PC-3 (cell line): ENCODE results near the gene CFAP46. TPM values are rescaled to one million over a fixed set of nuclear protein-coding genes. Genes with fewer than 3 reads are reported as not detected.

Experiments
- ATAC-seq: fragments of 200-7000 bp; cut with Tn5 transposase; 2 replicates; pipeline ENCODE4 v1.9.1; 2020; ENCODE audit warnings: mild to moderate bottlenecking, moderate library complexity
- BruUV-seq: library from RNA; stranded (reverse); fragments of 400-500 nt; replicated peaks from 2 replicates; lab custom pipeline; 2021; lab: Mats Ljungman, UMichigan
- CTCF ChIA-PET: fragments of 300-600 bp; sonication (Branson Sonifier 250); formaldehyde crosslinking; loops from one replicate; lab custom pipeline; 2022; ENCODE audit warnings: antibody characterized with exemption; lab: Charles Lee
- POLR2A ChIA-PET: fragments of 300-600 bp; sonication (Branson Sonifier 250); formaldehyde crosslinking; loops from one replicate; lab custom pipeline; 2022; ENCODE audit warnings: antibody characterized with exemption; ENCODE audit not compliant: unreplicated experiment; lab: Charles Lee
- DNase-seq: peaks from one replicate; pipeline ENCODE4 v3.0.0-alpha.2; 2015
- H2AFZ ChIP-seq: fragments of 300-600 bp; sonication (generic); 2 replicates; pipeline ENCODE4 v1.6.0; 2016; ENCODE audit warnings: antibody characterized with exemption, low read length
- H3F3A ChIP-seq: fragments of 300-600 bp; sonication (generic); one replicate; pipeline ENCODE4 v1.6.0; 2017; ENCODE audit warnings: antibody characterized with exemption, low read length, control low read depth, mild to moderate bottlenecking; ENCODE audit not compliant: unreplicated experiment
- H3K27ac ChIP-seq: fragments of 300-600 bp; sonication (generic); 2 replicates; pipeline ENCODE4 v1.5.1; 2016; ENCODE audit warnings: mild to moderate bottlenecking, low read length
- H3K27me3 ChIP-seq: fragments of 300-600 bp; sonication (generic); 2 replicates; pipeline ENCODE4 v1.6.1; 2016; ENCODE audit warnings: low read length, mixed read lengths
- H3K36me3 ChIP-seq: fragments of 300-600 bp; sonication (generic); 2 replicates; pipeline ENCODE4 v1.6.1; 2016; ENCODE audit warnings: low read depth, mixed run types, low read length, mixed read lengths
- H3K4me1 ChIP-seq: fragments of 300-600 bp; sonication (generic); 2 replicates; pipeline ENCODE4 v1.5.1; 2016; ENCODE audit warnings: low read length; ENCODE audit not compliant: insufficient read depth
- H3K4me2 ChIP-seq: fragments of 300-600 bp; sonication (generic); 2 replicates; pipeline ENCODE4 v1.6.0; 2016; ENCODE audit warnings: low read length
- H3K4me3 ChIP-seq: fragments of 300-600 bp; sonication (generic); 2 replicates; pipeline ENCODE4 v1.5.1; 2016; ENCODE audit warnings: mild to moderate bottlenecking, low read length, mixed read lengths
- H3K79me2 ChIP-seq: fragments of 300-600 bp; sonication (generic); 2 replicates; pipeline ENCODE4 v1.6.1; 2017; ENCODE audit warnings: low read length, mixed read lengths
- H3K9ac ChIP-seq: fragments of 300-600 bp; sonication (generic); 2 replicates; pipeline ENCODE4 v1.6.0; 2016; ENCODE audit warnings: mild to moderate bottlenecking, low read length
- H3K9me2 ChIP-seq: fragments of 300-600 bp; sonication (generic); replicated peaks from 2 replicates; pipeline ENCODE4 v1.6.1; 2016; ENCODE audit warnings: mixed run types, low read length, mixed read lengths
- H3K9me3 ChIP-seq: fragments of 300-600 bp; sonication (generic); 2 replicates; pipeline ENCODE4 v1.6.1; 2016; ENCODE audit warnings: low read length, mixed read lengths
- H4K20me1 ChIP-seq: fragments of 300-600 bp; sonication (generic); 2 replicates; pipeline ENCODE4 v1.6.1; 2016; ENCODE audit warnings: low read length, mixed read lengths
- EZH2 ChIP-seq: fragments of 300-600 bp; sonication (generic); IDR thresholded peaks from one replicate; pipeline ENCODE4 v1.6.1; 2017; ENCODE audit warnings: antibody characterized with exemption, mild to moderate bottlenecking, low read length; ENCODE audit not compliant: unreplicated experiment
- EZH2phosphoT487 ChIP-seq: fragments of 300-600 bp; sonication (generic); IDR thresholded peaks from 2 replicates; pipeline ENCODE4 v1.6.1; 2018; ENCODE audit warnings: mild to moderate bottlenecking, antibody characterized with exemption, low read length, borderline replicate concordance
- intact Hi-C: fragments of 100-400 bp; cut with micrococcal nuclease; formaldehyde crosslinking; loops from 2 replicates; pipeline ENCODE4 v1.9.0; 2023
- total RNA-seq: library from RNA; depleted of rRNA; stranded (reverse); fragments of >200 nt; gene quantifications from 2 replicates; pipeline ENCODE4 v1.2.3, GENCODE V29; 2014
- TF ChIP-seq, protein P1 (sequence below): fragments of 300-600 bp; sonication (generic); conservative IDR thresholded peaks from 2 replicates; pipeline ENCODE4 v1.5.1; 2017; ENCODE audit warnings: antibody characterized with exemption, low read depth, mild to moderate bottlenecking, low read length

CFAP46 gene
- total RNA-seq, 1 experiment from 2014 or later = 0.04 TPM

DNA sequence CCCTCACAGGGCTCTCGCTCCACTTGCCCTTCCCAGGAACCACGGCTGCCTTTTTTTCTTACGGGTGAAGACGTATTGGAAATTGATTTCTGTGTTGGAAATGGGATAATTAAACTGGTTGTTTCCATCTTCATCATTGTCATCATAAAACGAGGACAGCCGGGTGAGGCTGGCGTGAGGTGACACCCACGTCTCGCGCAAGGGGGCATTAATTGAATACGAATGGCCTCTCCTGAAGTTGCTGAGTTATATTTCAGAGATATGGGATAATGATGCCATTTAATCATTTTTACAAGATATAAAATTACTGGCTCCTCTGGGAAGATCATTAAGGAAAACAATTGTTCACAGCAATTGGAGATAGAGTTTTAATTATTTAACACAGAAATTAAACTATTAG lies 138.1 kb downstream of the CFAP46 start:
- Histone ChIP-seq H2AFZ (no peak overlapping the region), H3K9me2 (no peaks in the 10 kb centered on the region), H3K36me3 (no peaks in the 10 kb centered on the region), H3K4me2 (no peak overlapping the region), H3K4me1 (no peaks in the 10 kb centered on the region), H3K79me2 (no peaks in the 10 kb centered on the region), H3K9me3 (no peaks in the 10 kb centered on the region), H3K27ac (no peak overlapping the region), H3F3A (no peaks in the 10 kb centered on the region), H3K27me3 (no peaks in the 10 kb centered on the region), H4K20me1 (no peaks in the 10 kb centered on the region), H3K4me3 (no peak overlapping the region), H3K9ac (no peak overlapping the region)
- CTCF ChIA-PET = no interaction called here
- intact Hi-C loops = no loop called here
- no TSS peak for BruUV-seq
- TF ChIP-seq, protein P1, sequence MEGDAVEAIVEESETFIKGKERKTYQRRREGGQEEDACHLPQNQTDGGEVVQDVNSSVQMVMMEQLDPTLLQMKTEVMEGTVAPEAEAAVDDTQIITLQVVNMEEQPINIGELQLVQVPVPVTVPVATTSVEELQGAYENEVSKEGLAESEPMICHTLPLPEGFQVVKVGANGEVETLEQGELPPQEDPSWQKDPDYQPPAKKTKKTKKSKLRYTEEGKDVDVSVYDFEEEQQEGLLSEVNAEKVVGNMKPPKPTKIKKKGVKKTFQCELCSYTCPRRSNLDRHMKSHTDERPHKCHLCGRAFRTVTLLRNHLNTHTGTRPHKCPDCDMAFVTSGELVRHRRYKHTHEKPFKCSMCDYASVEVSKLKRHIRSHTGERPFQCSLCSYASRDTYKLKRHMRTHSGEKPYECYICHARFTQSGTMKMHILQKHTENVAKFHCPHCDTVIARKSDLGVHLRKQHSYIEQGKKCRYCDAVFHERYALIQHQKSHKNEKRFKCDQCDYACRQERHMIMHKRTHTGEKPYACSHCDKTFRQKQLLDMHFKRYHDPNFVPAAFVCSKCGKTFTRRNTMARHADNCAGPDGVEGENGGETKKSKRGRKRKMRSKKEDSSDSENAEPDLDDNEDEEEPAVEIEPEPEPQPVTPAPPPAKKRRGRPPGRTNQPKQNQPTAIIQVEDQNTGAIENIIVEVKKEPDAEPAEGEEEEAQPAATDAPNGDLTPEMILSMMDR = no peak
- no peak for TF ChIP-seq EZH2phosphoT487
- no peak for TF ChIP-seq EZH2
- DNase-seq (no peak), ATAC-seq (no peak)
- POLR2A ChIA-PET = no interaction called here

DNA sequence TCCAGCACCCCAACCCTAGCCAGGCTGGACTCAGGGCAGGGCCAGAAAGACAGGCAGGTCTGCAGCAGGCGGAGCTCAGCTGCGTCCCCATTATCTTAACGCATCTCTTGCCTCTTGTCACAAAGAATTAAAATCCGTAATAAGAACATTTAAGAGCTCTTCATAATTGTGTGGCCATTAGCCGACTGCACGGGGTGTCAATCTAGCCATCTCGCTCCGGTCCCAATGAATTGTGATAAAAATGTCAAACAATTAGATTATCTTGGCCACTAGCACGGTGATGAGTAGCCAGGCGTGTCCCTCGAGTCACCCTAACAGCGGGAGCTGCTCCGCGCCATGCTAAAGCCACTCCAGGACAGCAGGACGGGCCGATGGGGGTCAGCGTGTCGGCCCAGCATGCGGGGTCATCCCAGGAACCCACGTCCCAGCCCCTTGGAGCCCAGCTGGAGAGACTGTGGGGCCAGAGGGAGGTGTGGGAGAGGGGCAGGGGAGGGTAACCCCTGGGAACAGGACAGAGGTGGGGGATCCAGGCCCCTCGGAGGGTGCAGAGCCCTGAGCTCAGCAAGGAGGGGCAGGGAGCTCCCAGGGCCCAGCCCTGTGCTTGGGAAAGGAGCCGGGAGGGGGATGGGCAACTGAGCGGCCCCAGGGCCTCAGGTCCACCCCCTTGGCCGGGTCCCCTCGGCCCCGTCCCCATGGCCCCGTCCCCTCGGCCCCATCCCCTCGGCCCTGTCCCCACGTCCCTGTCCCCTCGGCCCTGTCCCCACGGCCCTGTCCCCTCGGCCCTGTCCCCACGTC lies 138.8 kb downstream of the CFAP46 start:
- ChIA-PET POLR2A (no interaction called here), CTCF (no interaction called here)
- Histone ChIP-seq H3K27me3 (no peaks in the 10 kb centered on the region), H3K4me2 (no peak overlapping the region), H3K79me2 (no peaks in the 10 kb centered on the region), H4K20me1 (no peaks in the 10 kb centered on the region), H3K4me3 (no peak overlapping the region), H3F3A (no peaks in the 10 kb centered on the region), H3K4me1 (no peaks in the 10 kb centered on the region), H3K27ac (no peak overlapping the region), H3K9ac (no peak overlapping the region), H3K9me3 (no peaks in the 10 kb centered on the region), H3K36me3 (no peaks in the 10 kb centered on the region), H3K9me2 (no peaks in the 10 kb centered on the region), H2AFZ (no peak overlapping the region)
- no TSS peak for BruUV-seq
- no peak for DNase-seq
- intact Hi-C loops = no loop called here
- TF ChIP-seq EZH2 = no peak
- no peak for TF ChIP-seq EZH2phosphoT487
- TF ChIP-seq, protein P1 = no peak
- no peak for ATAC-seq

DNA sequence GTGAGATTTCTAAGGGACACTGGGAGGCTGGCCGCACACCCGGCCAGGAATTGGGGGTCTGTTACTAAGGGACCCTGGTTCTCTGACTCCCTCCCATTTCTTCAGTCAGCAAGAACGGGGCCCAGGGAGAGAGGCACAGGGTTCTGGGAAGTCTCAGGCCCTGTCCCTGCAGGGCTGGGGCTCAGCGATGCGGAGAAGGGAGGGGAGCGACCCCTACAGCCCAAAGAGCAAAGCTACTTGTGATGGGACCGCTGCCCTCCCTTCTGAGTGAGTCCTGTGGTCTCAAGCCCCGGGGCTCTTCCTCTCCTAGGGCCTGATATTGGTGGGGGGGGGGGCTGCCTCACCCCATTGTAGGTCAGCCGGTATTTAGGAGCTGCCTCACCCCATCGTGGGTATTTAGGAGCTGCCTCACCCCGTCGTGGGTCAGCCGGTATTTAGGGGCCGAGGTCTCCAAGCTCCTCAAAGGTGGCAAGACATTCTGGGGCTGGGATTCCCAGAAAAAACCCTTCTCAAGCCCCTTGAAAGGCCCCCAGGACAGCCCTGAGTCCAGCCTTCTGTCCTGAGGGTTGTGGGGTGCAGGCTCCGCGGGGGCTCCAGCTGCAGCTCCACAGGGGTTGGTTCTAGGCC lies 139.6 kb downstream of the CFAP46 start:
- H2AFZ ChIP-seq = no peak overlapping the region
- no peak overlapping the region for H3K4me3 ChIP-seq
- BruUV-seq = no TSS peak
- no peak overlapping the region for H3K9ac ChIP-seq
- H3K79me2 ChIP-seq = no peaks in the 10 kb centered on the region
- DNase-seq (no peak), ATAC-seq (no peak)
- H3K9me3 ChIP-seq = no peaks in the 10 kb centered on the region
- H3K9me2 ChIP-seq = no peaks in the 10 kb centered on the region
- intact Hi-C loops = no loop called here
- H3K27ac ChIP-seq = no peak overlapping the region
- no peaks in the 10 kb centered on the region for H3K36me3 ChIP-seq
- ChIA-PET POLR2A (no interaction called here), CTCF (no interaction called here)
- H4K20me1 ChIP-seq = no peaks in the 10 kb centered on the region
- H3K4me2 ChIP-seq = no peak overlapping the region
- H3K4me1 ChIP-seq = no peaks in the 10 kb centered on the region
- no peaks in the 10 kb centered on the region for H3F3A ChIP-seq
- TF ChIP-seq, protein P1 = no peak
- no peak for TF ChIP-seq EZH2
- no peak for TF ChIP-seq EZH2phosphoT487
- H3K27me3 ChIP-seq = no peaks in the 10 kb centered on the region
